GM12864 (cell line): ENCODE data around the gene ERF.
A peak's percentile ranks its signal among the peaks of the same experiment; 100 is the strongest.

Experiments used
- DNase-seq: peaks from one replicate; pipeline ENCODE4 v3.0.0-alpha.2; 2011; ENCODE audit warnings: low read depth
- H3K4me3 ChIP-seq: 2 replicates; pipeline ENCODE4 v1.5.1; 2011; ENCODE audit warnings: mild to moderate bottlenecking, low read depth, low read length, control low read depth
- CTCF ChIP-seq: IDR thresholded peaks from 2 replicates; pipeline ENCODE4 v1.5.1; 2011; ENCODE audit warnings: low read depth, mild to moderate bottlenecking, moderate library complexity, low read length, control low read depth, inconsistent platforms; ENCODE audit errors: missing control alignments

The ERF gene

DNA sequence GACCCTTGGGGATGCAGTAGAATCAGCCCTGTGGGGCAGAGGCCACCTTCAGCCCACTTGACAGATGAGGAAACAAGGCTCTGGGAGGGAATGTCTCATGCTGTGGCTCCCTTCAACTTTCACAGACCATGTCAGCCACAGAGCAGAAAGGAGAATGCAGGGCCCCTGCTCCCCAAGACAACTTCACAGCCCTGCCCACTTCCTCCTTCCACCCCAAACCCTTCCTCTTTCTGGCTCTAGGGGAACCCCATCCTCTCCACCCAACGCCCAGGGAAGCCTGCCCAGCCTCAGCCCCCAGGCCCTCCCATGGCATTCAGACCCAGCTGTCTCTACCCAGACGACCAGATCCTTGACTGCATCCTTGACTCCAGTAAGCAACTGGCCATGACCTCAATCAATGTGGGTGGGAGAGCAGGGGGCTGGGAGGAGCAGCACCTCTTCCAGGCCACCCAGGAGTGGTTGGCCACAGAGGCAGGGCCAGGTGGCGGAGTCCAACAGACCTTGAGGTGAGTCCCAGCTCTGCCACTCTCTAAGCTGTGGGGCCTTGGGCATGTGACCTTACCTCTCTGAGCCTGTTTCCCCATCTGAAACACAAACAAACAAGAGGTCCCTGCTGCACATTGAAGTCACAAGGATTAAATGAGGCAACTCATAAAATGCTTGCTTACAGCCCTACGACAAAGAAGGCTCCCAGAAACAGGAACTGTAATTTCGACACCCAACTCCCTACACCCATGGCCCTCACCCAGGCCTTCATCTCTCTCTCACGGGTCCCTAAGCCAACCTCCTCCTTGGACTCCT is 53.2 kb downstream of the ERF start:
- H3K4me3 ChIP-seq = no peak overlapping the region
- peak; percentile 59 for DNase-seq
- no peak for TF ChIP-seq CTCF

DNA sequence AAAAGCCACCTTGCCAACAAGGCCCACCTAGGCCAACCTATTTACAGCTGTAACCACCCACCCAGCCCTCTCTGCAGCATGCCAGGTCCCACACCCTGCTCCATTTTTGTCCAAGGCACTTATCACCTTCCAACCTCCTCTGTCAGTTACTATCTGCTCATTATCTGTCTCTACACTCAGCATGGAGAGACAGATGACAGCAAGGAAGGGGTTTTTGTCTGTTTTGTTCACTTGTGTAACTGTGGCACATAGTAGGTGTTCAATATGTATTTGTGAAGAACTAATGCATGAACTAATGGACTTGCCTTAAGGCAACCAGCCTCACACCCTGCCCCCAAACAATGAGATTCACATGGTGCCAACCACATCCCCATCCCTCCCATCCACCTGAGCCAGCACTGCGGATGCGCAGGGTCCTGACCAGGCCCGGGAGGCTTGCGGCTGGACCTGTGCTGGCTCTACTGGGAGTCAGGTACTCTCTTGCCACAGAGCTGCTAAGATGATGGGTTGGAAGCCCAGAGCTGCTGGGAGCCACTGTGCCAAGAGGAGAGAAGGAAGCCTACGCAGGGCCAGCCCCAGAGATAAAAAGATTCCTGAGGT is 54.7 kb downstream of the ERF start:
- H3K4me3 ChIP-seq = peak overlapping the region; percentile 36
- no peak for TF ChIP-seq CTCF
- no peak for DNase-seq

DNA sequence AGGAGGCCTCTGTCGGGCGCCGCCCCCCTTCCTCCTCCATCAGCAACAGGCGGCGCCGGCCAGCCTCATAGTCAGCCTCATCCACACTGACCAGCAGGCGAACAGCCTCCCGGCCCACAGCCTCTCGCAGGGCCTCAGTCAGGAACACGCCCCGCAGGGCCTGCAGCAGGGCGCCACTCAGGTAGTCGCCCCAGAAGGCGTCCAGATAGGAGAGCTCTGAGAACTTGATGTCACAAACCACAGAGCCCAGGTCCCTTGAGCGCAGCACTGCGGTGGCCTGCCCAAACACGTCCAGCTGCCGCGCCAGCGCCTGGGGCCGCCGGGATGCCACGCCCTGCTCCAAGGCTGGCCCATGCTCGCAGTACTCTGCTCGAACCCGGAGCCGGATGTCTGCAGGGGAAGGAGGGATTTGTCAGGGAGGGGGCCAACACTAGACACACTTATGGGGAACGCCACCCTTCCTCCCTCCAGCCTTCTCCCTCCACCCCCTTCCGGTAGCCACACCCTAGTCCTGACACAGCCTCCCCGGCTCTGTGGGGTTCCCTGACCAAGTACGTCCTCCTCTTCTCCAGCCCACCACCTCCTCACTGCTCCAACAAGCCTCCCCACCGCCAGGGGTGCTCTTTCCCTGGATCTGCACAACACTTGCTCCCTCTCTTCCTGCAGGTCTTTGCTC is 55.4 kb downstream of the ERF start:
- peak; percentile 66 for DNase-seq
- peak overlapping the region; percentile 36 for H3K4me3 ChIP-seq
- TF ChIP-seq CTCF = peak; percentile 68

- DNase-seq = peak; percentile 64
- peak overlapping the region; percentile 36; the same call in 1 of the 2 replicates for H3K4me3 ChIP-seq
- TF ChIP-seq CTCF = no peak
Measured at GRCh38 chr19:42198676-42199439, 56.1 kb downstream of the ERF start.
